Iris pigment epithelial cell (primary cell): ENCODE measurements around the gene SERINC3.

Experiments used
- DNase-seq: peaks from one replicate; pipeline ENCODE4 v3.0.0-alpha.2; 2011; ENCODE audit warnings: low read depth

SERINC3 gene

DNA sequence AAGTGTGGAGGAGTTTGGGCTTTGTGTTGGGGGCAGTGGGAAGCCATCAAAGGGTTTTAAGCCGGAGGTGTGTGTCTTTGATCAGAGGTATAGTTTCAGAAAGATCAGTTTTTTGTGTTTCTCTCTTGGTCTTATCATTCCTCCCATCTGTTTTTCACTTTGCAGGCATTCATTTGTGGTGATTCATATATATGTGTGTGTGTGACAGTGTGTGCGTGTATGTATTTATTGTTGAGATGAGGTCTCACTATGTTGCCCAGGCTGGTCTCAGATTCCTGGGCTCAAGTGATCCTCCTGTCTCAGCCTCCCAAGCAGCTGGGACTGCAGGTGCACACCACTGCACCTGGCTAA, 11.1 kb upstream of the SERINC3 start:
- peak; percentile 60 for DNase-seq

DNA sequence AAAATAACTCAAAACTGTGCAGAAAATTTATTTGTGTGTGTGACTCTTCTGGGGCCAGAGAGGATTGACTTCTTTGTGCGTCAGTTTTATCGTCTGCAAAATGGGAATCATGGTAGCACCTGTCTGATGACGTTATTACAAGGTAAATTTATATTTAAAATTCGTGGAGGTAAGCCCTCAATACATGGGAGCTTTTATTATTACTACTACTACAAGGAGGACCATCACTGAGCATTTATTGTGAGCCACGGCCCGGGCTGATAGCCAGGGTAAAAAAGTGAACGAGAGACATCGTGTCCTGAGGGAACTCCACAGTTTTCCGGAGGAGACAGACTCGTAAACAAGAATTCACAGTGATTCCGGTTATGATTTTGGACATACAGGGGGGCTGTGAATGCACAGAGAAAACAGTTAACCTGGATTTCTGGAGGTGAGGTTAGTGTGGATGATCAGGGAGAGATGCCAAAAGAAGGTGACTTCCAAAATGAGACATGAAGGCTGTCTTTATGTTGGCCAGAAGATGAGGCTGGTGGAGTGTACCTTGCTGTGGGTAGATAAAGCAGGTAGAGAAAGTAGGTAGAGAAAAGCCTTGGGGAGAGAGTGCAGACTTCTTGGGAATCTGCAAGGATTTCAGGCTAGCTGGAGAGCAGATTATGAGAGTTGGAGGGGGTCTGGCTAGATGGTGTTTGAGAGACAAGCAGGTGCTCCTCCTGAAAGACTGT, 10.6 kb upstream of the SERINC3 start:
- DNase-seq, result no peak

DNA sequence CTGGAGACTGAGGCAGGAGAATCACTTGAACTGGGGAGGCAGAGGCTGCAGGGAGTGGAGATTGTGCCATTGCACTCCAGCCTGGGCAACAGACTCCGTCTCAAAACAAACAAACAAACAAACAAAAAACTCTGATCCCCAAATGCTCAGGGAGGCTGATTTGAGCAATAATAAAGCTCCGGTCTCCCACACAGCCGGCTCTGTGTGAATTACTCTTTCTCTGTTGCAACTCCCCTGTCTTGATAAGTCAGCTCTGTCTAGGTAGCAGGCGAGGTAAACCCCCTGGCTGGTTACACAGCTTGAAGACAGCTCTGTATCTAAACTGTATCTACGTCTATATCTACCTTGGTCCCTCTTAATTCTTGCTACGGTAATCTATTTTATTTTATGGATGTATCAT, 6.4 kb upstream of the SERINC3 start:
- DNase-seq, result no peak

DNA sequence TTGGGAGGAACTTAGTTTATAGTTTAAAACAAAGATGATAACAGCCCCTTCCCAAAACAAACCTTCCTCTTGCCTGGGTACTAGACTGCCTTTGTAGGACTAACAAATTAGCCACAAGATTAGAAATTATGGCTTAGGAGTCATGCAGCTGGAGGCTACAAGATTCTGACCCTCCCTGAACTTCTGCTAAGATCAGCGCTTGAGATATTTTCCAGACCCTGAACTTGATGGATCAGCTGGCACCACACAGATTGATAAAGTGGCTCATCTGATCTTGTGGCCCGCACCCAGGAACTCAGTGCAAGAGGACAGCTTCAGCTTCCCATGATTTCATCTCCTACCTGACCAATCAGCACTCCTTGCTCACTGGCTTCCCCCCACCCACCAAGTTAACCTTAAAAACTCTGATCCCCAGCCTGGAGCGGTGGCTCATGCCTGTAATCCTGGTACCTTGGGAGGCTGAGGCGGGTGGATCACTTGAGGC, 5.9 kb upstream of the SERINC3 start:
- DNase-seq, result no peak

DNA sequence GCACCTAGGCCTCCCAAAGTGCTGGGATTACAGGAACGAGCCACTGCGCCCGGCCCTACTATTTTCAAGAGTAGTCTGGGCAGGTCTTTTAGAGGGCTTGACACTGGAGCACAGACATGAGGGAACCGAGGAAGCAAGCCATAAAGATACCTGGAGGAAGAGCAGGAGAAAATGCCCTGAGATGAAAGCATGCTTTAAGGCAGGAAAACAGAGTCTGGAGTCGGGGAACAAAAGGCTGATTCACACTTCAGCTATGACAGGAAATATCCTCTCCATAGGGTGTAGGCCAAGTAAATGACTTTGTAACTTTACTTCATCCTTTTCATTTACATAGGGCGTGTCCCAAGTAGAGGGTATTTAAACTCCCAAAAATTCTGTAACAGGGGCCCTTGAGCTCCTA, 4.3 kb upstream of the SERINC3 start:
- peak; percentile 51 for DNase-seq

DNA sequence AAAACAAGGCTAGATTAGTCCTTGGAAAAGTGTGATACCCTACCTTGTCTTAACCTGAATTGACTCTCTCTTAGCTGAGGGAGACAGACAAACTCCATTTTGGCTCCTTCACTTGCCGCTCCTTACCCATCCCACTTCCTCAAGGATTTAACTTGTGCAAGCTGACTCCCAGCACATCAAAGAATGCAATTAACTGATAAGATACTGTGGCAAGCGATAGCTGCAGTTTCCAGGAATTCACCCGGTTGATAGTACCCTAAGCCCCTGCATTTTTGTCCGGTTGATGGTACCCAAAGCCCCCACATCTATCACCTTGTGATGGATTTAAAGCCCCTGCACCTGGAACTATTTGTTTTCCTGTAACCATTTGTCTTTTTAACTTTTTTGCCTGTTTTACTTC, 1.9 kb upstream of the SERINC3 start:
- DNase-seq, result no peak

DNA sequence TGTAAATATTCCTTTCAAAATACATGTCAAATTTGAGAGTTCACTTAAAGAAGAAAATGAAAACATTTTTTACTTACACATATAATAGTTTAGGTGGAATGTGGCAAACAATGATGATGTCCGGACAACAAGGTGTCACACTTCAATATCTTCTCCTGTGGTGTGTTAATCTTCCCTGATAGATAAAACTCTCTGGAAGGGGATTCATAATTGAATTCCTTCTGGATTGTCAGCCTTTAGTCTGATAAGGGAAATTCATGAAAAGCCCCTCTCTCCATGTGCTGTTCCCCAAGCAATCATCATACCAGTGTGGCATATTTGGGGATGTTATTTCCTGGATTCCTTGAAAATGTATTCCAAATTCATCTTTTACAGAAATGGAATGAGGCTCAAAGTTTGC, 971 bp upstream of the SERINC3 start:
- DNase-seq, result no peak

DNA sequence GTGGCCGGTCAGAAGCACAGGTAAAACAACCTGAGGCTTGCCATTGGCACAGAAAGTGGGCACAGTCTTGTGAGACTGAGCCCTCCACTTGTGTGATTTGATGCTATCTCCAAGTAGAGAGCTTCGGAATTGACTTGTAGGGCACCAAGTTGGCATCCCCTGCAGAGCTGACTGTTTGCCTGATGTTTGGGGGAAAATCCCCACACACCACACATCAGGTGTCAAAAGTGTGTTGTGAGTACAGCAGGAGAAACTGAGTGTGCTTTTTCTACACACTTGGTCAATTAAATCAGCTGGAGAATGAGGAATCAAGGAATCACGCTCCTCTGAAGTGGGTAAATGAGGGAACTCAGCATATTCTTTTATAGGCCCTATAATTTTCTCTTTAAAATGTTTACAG, 989 bp downstream of the SERINC3 start:
- DNase-seq, result no peak

DNA sequence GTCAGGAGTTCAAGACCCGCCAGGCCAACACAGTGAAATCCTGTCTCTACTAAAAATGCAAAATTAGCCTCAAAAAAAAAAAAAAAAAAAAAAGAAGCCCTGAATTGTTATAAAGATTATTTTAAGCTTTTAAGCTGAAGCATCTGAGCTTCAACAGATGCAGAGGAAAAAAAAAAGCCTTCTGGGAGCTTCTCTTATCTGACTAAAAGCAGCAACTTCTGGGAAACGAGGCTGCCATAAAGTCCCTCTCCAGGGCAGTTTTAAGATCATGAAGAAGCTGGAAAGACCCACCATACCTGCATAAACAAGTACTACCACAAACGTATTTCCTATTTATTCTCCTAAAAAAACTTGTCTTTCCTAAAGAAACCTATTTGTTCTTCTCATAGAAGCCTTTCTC, 3.6 kb downstream of the SERINC3 start:
- no peak for DNase-seq

DNA sequence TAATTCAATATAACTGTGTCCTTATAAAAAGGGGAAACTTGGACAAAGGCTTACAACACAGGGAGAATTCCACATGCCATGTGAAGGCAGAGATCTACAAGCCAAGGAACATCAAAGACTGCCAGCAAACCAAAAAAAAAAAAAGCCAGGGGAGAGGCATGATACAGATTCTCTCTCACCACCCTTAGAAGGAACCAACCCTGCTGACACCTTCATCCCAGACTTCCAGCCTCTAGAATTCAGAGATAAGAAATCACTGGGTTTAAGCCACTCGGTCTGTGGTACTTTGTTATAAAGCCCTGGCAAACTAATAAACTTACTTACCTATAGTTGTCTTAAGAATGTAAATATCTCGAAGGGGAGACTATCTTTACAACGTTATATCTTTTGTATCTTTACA, 4.4 kb downstream of the SERINC3 start:
- no peak for DNase-seq

DNA sequence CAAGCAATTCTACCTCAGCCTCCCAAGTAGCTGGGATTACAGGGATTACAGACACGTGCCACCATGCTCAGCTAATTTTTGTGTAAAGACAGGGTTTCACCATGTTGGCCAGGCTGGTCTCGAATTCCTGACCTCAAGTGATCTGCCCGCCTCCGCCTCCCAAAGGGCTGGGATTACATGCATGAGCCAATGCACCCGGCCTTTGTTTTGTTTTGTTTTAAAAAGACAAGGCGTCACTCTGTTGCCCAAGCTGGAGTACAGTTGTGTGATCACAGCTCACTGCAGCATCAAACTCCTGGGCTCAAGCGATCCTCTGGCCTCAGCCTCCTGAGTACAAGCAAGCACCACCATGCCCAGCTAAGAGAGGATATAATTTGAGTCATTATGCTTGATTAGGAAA, 5.4 kb downstream of the SERINC3 start:
- no peak for DNase-seq

DNA sequence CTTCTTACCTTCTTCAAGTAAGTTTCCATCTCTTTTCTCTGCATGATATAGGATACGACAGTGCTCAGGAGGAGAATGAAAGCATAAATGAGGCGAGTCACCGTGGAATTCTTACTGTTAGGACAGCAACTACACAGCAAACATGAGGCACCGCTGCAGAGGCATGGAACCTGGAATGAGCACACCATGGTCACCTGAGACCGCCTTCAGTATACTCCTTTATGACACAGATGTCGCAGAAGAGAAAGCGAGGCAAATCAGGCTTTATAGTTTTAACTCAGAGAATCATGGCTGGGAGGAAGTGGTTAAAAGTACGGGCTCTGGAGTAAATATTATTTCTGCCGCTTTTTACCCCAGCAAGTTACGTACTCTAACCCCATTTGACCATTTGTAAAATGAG, 8.0 kb downstream of the SERINC3 start:
- no peak for DNase-seq

DNA sequence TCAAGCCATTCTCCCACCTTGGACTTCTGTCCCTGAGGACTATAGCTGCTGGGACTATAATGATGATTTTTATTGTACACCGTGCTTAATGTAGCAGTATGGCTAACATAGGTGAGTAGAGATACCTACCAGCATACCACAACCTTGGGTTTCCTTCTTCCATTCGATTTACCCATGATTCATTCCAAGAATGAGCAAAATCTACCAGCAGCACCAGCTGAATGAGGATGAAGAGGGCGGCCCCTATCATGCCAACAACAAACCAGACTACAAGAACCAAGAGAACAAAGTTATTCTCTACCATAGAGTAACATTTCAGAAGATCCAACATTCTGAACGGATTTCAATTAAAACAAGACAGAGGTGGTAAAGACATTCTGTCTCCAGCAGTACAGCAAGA, 12.1 kb downstream of the SERINC3 start:
- no peak for DNase-seq

DNA sequence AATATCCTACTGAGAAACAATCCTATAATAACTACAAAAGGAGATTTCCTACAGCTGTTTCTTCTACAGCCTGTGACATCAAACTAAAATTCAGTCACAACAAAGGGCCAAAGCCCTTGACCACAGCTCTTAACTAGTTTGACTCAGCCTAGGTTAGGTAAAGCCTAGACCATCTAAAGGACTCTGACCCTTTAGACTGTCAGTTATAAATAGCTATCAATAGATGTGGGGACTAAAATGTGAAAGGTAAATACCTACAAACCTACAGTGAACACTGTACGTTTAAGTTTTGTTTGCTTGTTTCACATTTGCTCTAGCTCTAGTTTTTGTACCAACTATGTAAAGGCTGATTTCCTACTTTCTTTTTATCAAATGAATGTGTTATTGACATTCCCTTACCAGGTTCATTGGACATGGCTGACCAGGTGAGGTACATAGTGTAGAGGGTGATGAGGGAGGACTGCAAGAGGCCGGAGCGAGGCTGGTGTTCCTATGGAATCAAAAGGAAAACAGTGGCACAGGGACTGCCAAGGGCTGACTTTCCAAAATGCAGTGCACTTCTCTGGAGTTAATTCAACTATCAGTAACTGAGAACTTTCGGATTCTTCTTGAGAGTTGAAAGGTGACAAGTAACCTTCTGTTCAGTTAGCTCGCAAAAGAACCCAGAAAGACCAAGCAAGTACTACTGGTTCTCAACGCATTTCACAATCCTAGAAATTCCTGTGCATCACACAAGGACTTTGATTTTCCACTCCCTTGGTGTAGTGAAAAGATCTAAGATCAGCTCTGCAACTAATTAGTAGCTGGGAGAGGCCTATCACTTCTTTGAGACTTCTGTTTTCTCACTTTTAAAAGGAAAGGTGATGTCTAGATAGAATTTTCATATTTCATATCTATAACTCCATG, 17.2 kb downstream of the SERINC3 start:
- DNase-seq, result peak; percentile 15

DNA sequence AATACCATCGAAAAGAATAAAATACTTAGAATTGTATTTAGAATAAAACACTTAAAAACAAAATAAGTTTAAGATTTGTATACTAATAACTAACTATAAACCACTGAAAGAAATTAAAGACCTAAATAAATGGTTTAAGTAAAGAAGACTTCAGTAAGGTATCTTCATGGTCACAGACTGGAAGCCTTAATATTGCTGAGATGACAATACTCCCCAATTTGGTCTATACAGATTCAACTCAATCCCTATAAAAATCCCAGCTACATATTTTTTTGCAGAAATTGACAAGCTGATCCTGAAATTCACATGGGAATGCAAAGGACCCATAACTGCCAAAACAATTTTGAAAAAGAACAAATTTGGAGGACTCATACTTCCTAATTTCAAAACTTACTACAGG, 18.9 kb downstream of the SERINC3 start:
- DNase-seq, result no peak

DNA sequence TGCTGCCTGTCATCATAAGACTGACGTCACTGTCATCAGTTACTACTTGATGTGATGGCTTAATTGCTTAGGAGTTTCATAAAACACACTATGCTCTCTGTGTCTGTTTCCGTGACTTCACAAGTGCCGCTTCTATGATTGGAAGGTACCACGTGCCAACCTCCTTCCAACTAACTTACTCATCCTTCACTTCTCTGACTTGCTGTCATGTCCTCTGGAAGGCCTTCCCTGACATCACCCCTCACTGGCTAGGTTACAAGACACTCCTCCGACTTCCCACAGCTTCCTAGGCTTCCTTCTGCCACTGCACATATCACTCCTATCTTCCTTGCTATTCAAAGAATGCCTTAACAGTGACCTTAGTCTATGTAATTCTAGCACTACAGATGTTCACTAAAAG, 20.4 kb downstream of the SERINC3 start:
- DNase-seq, result peak; percentile 95

DNA sequence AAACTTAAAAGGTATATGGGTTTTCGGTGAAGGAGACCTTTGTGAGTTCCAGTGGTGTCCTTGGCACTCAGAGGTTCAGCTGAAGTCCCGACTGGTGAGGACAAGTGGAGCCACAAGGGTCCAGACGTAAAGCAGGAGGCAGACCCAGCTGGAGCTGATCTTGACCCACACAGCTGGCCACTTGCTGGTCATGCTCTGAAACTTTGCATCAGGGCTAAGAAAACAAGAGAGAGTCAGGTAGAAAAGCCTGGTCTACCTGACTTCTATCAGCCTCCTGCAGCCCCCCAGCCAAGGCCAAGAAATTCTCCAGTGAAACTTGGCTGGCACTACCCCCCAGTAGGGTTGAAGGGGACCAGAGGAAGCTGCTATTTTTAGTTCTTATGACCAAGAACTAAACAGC, 21.6 kb downstream of the SERINC3 start:
- DNase-seq, result no peak

DNA sequence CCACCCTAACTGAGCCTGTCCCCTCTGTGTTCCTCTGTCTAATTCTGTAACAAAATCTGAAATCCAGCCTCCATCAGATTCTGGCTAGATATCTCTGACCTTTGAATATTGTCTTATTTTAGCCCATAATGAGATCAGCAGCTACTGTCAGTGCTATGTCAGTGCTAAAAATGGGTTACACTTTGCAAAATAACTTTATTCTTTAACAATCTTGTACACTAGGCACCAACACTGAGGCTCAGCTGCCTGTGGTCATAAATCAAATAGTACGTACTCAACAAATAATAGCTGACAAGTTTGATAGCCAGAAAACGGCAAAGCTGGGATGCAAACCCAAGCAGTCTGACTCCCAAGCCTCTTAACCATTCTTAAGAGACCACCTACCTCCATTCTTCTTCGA, 24.1 kb downstream of the SERINC3 start:
- DNase-seq, result no peak

DNA sequence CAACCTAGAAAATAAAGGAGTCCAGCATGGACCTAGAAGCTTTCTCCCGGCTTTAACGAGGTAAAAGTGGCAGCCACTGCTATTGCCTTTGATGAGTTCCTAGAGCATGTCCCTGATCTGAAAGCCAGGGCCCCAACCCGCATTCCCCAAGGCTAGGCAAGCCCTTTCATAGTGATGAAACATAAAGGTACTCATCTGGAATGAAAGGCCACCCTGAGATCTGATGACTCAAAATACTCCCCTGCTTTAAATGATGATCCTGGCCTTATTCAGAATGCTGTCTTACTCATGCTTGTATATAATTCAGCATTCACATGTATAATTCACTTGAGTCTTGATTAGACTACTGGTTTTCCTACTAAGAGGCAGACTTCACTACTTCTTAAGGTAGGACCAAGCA, 24.9 kb downstream of the SERINC3 start:
- DNase-seq, result peak; percentile 93

DNA sequence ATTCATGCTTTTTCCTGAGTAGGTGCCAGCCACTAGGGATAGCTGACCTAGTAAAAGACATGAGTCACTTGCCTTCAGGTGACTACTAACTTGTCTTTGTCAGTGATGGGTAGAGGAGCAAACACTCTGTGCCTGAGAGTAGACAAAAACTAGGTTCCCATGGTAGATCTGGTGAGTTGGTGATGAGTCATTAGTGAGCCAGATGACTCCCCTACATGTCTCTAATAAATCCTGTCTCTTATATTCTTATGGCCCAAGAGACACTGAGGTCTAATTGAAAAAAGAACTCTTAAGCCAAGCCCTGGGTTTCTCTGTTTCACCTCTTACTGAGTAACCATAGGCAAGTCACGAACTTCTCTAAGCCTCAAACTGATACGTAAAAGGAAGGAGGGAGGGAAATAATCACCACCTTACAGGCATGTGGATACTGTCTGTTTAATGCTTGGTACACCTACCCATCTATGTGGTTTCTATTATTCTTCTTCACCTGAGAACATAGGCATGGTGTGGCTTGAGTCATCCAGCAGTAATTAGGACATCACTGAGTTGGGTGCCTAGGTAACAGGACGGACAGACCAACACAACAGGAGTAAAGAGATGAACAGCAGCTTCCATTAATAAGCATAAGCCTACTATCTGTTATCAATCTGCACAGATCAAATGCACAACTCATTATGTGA, 25.9 kb downstream of the SERINC3 start:
- DNase-seq, result peak; percentile 97

DNA sequence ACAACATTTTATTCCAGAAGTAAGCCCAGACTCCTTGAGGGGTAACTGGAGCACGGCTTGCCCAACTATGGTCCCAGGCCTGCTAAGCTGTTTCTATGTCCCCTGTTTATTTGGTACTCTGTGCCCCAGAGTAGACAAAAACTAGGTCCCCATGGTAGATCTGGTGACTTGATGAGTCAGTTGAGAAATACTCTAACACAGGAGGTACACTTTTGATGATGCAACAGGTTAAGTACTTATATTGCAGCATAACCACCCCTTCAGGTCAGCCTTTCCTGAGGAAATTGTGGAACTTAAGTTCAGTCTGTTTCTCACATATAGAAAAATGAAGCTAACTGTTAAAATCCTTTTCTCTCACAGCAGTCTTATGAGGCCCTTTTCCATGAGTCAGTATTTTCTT, 26.6 kb downstream of the SERINC3 start:
- peak; percentile 95 for DNase-seq

DNA sequence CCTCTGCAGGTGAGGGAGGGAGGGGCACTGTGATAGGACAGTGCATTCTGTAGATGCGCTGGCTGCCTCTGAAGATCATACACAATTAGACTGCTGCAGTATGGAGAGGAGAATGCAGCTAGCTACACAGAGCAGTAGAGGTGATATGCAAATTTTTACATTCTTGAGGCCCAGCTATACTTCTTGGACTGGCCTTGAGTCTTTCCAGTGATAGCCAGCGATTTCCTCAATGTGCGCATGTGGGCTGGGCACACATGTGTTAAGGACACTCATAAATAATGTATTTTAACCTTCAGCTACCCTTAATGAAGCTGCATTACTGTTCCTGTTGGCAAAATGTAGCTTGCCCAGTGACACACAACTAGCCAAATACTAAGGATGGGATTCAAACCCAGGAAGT, 27.2 kb downstream of the SERINC3 start:
- peak; percentile 51 for DNase-seq

DNA sequence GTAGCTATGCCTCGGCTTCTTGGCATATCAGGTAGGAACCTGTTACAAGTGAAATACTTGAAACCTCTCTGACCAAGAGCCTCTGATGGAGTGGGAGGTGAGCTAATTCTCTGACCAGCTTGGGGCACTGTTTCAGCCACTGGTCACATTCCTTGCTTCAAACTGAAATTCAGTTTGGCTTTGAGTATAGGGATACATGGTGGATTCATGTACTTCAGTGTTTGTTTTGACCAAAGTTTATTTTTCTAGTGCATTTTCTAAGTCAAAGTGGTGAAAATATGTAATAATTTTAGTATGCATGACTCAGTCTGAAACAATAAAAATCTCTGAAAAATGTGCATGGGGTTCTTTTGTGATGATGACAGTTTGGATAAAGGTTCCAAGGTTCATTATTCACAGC, 27.6 kb downstream of the SERINC3 start:
- DNase-seq, result peak; percentile 76
